Esophagus squamous epithelium (tissue), 5 donors: Measurements from ENCODE around the gene KRTAP2-4. TPM values are rescaled to one million over a fixed set of nuclear protein-coding genes. Genes with fewer than 3 reads are reported as not detected.
"Not testable (repeated sequence)": the region's sequence is repeated elsewhere in the genome, so short reads cannot be mapped to it uniquely, and the experiment has no call there.

Experiments used
- DNase-seq: peaks from one replicate; lab custom pipeline; 2025; lab: John Stamatoyannopoulos, UW
- H3K27ac ChIP-seq, 4 donors: fragments of 200-600 bp; sonication (generic); one replicate each; pipeline ENCODE4 v1.5.1; 2016 to 2019; ENCODE audit warnings: mild to moderate bottlenecking in 1 of 4
- H3K27me3 ChIP-seq, 4 donors: fragments of 200-600 bp; sonication (generic); 1 replicate in 3 of 4; 2 replicates in 1 of 4; pipeline versions ENCODE4 v1.5.1 to v1.6.0; 2017 to 2021; ENCODE audit warnings: antibody characterized with exemption in 1 of 4
- H3K36me3 ChIP-seq, 3 donors: fragments of 200-600 bp; sonication (generic); one replicate each; pipeline ENCODE4 v1.5.1; 2016 to 2019
- H3K4me1 ChIP-seq, 3 donors: fragments of 200-600 bp; sonication (generic); one replicate each; pipeline ENCODE4 v1.5.1; 2017 to 2019
- H3K4me3 ChIP-seq, 4 donors: fragments of 200-600 bp; sonication (generic); 1 replicate in 3 of 4; 2 replicates in 1 of 4; pipeline ENCODE4 v1.5.1; 2016 to 2019; ENCODE audit warnings: mild to moderate bottlenecking in 2 of 4, moderate library complexity in 1 of 4
- H3K9me3 ChIP-seq, 3 donors: fragments of 200-600 bp; sonication (generic); one replicate each; pipeline ENCODE4 v1.5.1; 2016 to 2019
- POLR2A ChIP-seq, 4 donors: fragments of 450-650 bp; IDR thresholded peaks; one replicate each; pipeline ENCODE4 v1.6.1; 2017; ENCODE audit warnings: antibody characterized with exemption in 4 of 4, mild to moderate bottlenecking in 4 of 4, moderate library complexity in 3 of 4
- WGBS, 2 donors: methylation state at CpG; one replicate each; pipeline ENCODE4 v1.1.5; 2018; 5-methylcytosine and 5-hydroxymethylcytosine counted together
- intact Hi-C: fragments of 100-400 bp; cut with DNase I; formaldehyde crosslinking; loops from one replicate; pipeline ENCODE4 v1.15.0; 2022
- total RNA-seq, 4 donors: library from RNA; depleted of rRNA; stranded (reverse); fragments of >200 nt; gene quantifications; one replicate each; pipeline ENCODE4 v1.1.0, GENCODE V29; 2016
- TF ChIP-seq, protein P1 (sequence below), 6 experiments: fragments of 450-650 bp in 4 of 6; fragments of 200-600 bp in 2 of 6; sonication (generic) in 2 of 6; IDR thresholded peaks; one replicate each; pipeline ENCODE4 v1.5.1; 2016 to 2019; ENCODE audit warnings: antibody characterized with exemption in 6 of 6, mild to moderate bottlenecking in 4 of 6, moderate library complexity in 4 of 6
- donor health status: DM: yes; HTN: yes; CAD: no.

KRTAP2-4 gene, protein sequence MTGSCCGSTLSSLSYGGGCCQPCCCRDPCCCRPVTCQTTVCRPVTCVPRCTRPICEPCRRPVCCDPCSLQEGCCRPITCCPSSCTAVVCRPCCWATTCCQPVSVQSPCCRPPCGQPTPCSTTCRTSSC
- not detected for total RNA-seq

DNA sequence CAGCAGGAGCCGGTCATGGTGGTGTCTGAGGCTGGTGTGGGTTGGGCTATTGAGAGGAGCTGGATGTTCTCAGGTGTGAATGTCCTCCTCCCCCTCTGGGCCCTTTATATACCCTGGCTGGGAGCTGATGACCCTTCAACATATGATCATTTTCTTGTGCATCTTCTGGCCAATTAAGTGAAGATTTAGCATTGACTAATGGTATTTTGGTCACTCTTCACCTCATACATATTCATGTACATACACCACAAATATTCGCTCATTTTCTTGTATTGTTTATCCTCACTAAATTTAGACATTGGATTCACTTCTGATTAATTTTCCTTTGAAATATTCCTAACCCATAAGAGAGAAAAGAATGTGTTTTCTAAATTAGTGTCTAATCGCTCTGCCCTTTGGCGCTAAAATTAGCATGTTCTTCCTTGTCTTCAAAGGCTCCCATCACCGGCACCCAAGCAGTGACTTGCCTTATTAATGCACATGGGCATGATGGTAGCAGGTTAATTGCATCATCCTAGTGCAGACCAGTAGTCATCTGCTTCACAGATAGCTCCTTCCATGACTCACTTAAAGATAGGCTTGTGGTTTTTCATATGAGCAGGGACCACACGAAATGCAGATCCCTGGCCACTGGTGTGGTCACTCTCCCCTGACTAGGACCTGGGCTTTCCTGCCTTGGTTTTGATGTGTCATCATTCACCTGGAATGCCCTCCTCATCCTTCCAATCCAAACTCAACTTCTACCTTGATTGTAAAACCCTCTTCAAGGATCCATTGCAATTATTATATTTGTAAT lies at the start of gene KRTAP2-4:
TSS of gene KRTAP2-4 (minus strand) at position 51 of the 796 bp plus-strand sequence. CDS start at position 17, 34 bp downstream.
- no peaks in the 10 kb centered on the region for H3K27me3 ChIP-seq
- no peak for TF ChIP-seq POLR2A (IDR thresholded peaks at IDR 0.05)
- TF ChIP-seq, protein P1, sequence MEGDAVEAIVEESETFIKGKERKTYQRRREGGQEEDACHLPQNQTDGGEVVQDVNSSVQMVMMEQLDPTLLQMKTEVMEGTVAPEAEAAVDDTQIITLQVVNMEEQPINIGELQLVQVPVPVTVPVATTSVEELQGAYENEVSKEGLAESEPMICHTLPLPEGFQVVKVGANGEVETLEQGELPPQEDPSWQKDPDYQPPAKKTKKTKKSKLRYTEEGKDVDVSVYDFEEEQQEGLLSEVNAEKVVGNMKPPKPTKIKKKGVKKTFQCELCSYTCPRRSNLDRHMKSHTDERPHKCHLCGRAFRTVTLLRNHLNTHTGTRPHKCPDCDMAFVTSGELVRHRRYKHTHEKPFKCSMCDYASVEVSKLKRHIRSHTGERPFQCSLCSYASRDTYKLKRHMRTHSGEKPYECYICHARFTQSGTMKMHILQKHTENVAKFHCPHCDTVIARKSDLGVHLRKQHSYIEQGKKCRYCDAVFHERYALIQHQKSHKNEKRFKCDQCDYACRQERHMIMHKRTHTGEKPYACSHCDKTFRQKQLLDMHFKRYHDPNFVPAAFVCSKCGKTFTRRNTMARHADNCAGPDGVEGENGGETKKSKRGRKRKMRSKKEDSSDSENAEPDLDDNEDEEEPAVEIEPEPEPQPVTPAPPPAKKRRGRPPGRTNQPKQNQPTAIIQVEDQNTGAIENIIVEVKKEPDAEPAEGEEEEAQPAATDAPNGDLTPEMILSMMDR (IDR thresholded peaks at IDR 0.05) = no peak
- WGBS, 2 donors = 41 to 53% methylated on average over 5 of the region's 6 CpGs
- no peak within 1 kb of the TSS for H3K4me3 ChIP-seq
- H3K9me3 ChIP-seq = no peaks in the 10 kb centered on the region
- intact Hi-C loops = no loop called here
- H3K27ac ChIP-seq = no peak within 1 kb of the TSS
- no peaks in the 10 kb centered on the region for H3K36me3 ChIP-seq
- DNase-seq = no peak
- no peaks in the 10 kb centered on the region for H3K4me1 ChIP-seq

DNA sequence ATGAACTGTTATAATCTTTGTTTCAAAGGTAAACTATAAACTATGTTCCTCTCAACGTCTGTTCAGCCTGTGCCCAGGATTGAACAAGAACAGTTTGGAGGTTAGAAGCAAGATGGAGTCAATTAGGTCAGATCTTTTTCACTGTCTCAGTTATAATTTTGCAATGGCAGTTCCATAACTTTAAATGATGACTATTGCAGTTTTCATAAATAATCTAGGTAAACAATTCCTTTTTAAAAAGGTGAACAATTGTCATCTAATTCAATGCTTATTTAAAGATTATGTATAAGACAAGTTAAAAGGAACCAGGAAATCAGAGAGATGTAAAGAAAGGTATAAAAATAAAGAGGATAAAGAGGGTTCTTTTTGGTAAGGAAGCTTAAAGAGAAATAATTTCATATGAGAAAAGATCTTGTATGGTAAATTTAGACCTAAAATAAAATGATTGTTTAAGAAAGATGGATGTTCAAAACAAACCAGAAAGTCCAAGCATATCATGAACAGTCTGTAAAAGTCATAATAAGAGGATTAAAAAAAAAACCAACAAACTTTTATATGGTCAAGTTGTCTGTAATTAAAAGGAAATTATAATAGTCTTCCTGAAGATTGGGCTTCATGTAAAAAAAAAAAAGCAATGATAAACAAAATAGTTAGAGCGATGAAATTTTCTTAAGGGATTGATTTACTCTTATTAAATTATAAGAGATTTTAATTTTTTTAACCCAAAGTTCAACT lies 45.6 kb upstream of the KRTAP2-4 start:
- no peak overlapping the region for H3K27ac ChIP-seq
- TF ChIP-seq POLR2A (IDR thresholded peaks at IDR 0.05) = no peak
- TF ChIP-seq, protein P1 (IDR thresholded peaks at IDR 0.05) = no peak
- intact Hi-C loops = no loop called here
- H3K9me3 ChIP-seq = no peaks in the 10 kb centered on the region
- no peak for DNase-seq
- H3K27me3 ChIP-seq = peaks cover 0 to 17% (median 0%) of the 10 kb centered on the region in 4 donors
- H3K4me1 ChIP-seq = no peaks in the 10 kb centered on the region
- no peaks in the 10 kb centered on the region for H3K36me3 ChIP-seq
- 74 to 82% methylated on average over 2 of the region's 2 CpGs for WGBS, 2 donors
- no peak overlapping the region for H3K4me3 ChIP-seq

DNA sequence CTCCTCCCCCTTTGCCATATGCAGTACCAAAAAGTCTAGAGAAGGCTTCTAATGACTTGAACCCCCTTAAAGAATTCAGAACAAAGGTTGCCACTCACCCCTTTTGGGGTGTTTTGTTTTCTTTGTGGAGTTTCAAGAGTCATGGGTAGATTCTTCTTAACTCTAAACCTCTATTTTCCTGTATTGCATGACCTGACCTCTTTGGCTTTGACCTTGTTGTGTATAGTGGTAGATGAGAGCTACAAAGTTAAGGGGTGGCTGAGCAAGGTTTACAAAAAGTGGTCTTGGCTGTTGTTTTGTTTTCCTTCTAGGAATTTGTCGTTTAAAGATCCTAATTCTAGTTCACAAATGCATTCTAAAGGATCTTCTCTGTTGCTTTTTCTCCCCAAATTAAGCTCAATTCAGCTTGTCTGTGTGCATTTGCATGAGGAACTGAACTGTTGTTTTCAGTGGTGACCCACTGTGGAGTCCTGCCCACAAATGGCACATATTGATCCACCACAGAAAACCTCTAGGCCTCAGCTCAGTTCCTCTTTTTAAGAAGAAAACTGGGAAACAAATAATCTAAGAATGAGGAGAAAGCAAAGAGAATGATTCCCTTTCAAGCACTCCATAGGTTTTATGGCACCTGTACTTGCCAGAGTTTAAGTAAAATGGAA lies 43.2 kb upstream of the KRTAP2-4 start:
- DNase-seq, H3K27ac ChIP-seq, intact Hi-C loops, H3K4me1 ChIP-seq, H3K4me3 ChIP-seq, H3K36me3 ChIP-seq, H3K9me3 ChIP-seq: not testable (repeated sequence)
- WGBS, 2 donors = 0 to 36% methylated on average over 1 of the region's 1 CpG
- peaks cover 0 to 19% (median 0%) of the 10 kb centered on the region in 4 donors for H3K27me3 ChIP-seq

DNA sequence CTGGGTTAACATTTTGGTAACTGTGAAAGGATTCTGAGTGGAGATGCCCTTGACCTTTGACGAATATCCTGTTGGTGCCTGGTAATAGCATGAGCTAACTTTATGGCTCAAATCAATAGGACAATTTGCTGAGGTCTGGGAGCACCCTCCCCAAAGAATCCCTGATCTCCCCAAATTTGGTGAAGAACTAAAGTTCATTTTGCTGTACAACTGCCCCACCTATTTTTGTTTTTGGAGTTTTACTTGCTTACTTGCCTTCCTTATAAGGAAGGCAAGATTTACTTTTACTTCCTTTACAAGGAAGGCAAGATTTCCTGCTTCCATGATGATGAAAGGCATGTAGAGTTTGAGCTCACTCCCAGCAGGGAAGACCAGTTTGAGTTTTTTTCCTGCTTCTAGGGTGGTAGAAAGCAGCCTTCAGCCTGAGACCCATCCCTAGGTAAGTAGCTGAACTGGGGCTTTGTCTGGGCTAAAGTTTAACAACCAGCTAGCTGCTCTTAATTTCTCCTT lies 42.3 kb upstream of the KRTAP2-4 start:
- H3K4me3 ChIP-seq = no peak overlapping the region
- no peaks in the 10 kb centered on the region for H3K36me3 ChIP-seq
- no peaks in the 10 kb centered on the region for H3K9me3 ChIP-seq
- WGBS, 2 donors = 63 to 82% methylated on average over 1 of the region's 1 CpG
- intact Hi-C loops = no loop called here
- H3K27me3 ChIP-seq = peaks cover 0 to 18% (median 0%) of the 10 kb centered on the region in 4 donors
- no peak overlapping the region for H3K27ac ChIP-seq
- TF ChIP-seq, protein P1 (IDR thresholded peaks at IDR 0.05) = no peak
- TF ChIP-seq POLR2A (IDR thresholded peaks at IDR 0.05) = no peak
- no peaks in the 10 kb centered on the region for H3K4me1 ChIP-seq
- DNase-seq = no peak

DNA sequence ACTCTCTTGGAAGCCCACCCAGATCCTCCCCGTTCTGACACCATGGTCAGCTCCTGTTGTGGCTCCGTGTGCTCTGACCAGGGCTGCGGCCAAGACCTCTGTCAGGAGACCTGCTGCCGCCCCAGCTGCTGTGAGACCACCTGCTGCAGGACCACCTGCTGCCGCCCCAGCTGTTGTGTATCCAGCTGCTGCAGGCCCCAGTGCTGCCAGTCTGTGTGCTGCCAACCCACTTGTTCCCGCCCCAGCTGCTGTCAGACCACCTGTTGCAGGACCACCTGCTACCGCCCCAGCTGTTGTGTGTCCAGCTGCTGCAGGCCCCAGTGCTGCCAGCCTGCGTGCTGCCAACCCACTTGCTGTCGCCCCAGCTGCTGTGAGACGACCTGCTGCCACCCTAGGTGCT lies 39.7 kb upstream of the KRTAP2-4 start, which contains the start of gene KRTAP4-9:
TSS of gene KRTAP4-9 (plus strand) at position 43 of the 400 bp plus-strand sequence. CDS start at position 43, 0 bp downstream.
- H3K4me3 ChIP-seq, H3K27ac ChIP-seq, DNase-seq, H3K4me1 ChIP-seq, intact Hi-C loops, H3K36me3 ChIP-seq, H3K9me3 ChIP-seq: not testable (repeated sequence)
- peaks cover 0 to 18% (median 0%) of the 10 kb centered on the region in 4 donors for H3K27me3 ChIP-seq
- 87% methylated on average over 5 of the region's 10 CpGs; no CpG with 5 or more reads in 1 of the 2 donors for WGBS, 2 donors

DNA sequence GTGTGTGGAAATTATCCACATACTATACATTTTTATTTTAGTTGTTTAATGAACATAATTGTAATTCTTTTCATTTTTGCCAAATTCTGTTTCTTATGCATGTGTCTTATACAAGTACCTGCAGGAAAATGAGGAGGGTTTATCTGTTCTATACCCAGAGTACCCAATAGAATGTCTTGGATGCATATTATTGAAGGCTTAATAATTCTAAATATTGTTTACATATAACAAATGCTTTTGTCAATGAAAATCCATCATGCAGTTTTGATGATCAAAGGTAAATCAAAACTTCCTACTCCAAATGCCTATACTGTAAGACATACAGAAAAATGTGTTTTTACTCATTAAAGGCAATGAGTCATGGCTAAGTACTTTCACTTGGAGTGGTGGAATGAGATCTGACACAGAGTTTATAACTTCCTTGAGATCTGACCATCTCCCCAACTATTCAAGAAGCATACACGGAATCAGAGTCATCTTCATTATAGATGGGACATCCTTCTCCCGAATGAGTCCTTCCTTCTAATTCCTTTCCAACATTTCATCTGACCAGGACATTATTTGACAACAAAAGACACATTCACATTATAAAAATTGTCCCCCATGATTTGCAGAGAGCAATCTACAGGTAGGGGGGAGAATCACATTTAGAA lies 38.8 kb upstream of the KRTAP2-4 start:
- intact Hi-C loops, DNase-seq, H3K27ac ChIP-seq, H3K36me3 ChIP-seq, H3K4me3 ChIP-seq, H3K9me3 ChIP-seq, H3K4me1 ChIP-seq: not testable (repeated sequence)
- peaks cover 0 to 18% (median 0%) of the 10 kb centered on the region in 4 donors for H3K27me3 ChIP-seq
- WGBS, 2 donors = 34 to 43% methylated on average over 2 of the region's 2 CpGs
